ENCODE measurements around the gene MBP. TPM values are rescaled to one million over a fixed set of nuclear protein-coding genes. Genes with fewer than 3 reads are reported as not detected.
A peak's percentile ranks its signal among the peaks of the same experiment; 100 is the strongest.

Gene MBP
- total RNA-seq, 1 experiment from 2014 or later: 31.6 TPM

- H3K9me3 Mint-ChIP-seq (ENCODE audit: unreplicated experiment): no peaks in the 10 kb centered on the region
- peak overlapping the region; percentile 82 for H3K4me3 Mint-ChIP-seq (ENCODE audit: unreplicated experiment)
- H3K27me3 Mint-ChIP-seq (ENCODE audit: insufficient read depth, unreplicated experiment): no peaks in the 10 kb centered on the region
- peaks cover 23% of the 10 kb centered on the region for H3K4me1 Mint-ChIP-seq (ENCODE audit: insufficient read depth, unreplicated experiment)
- no peaks in the 10 kb centered on the region for H3K36me3 Mint-ChIP-seq (ENCODE audit: insufficient read depth, unreplicated experiment)
- POLR2A ChIA-PET: interaction anchor here (0.7 to 4.5 kb wide), 21 partner anchors 10 to 379 kb away, joined by 3 to 68 read pairs (median 5); no protein-coding TSS in a partner anchor
- peak; percentile 69 for DNase-seq (ENCODE audit: unreplicated experiment)
- TF ChIP-seq CTCF (IDR thresholded peaks at IDR 0.05; ENCODE audit: unreplicated experiment): no peak
- CTCF ChIA-PET: interaction anchor here (0.9 to 1.5 kb wide), 2 partner anchors 65 to 466 kb away, joined by 3 read pairs; no protein-coding TSS in a partner anchor
- no TSS peak for BruUV-seq (replicated peaks)
- intact Hi-C loops (cut with micrococcal nuclease): loop anchor here (5.0 kb wide), 1 partner anchor 130 kb away; no protein-coding TSS in a partner anchor
- H3K27ac Mint-ChIP-seq (ENCODE audit: low read depth, unreplicated experiment): peak overlapping the region; percentile 79
Measured at GRCh38 chr18:77131652-77132368, 773 bp downstream of the MBP start.

GRCh38 chr18:77131100-77131651 is 1.4 kb downstream of the MBP start:
- POLR2A ChIA-PET: interaction anchor here (0.7 to 4.5 kb wide), 14 partner anchors 10 to 378 kb away, joined by 3 to 68 read pairs (median 7); no protein-coding TSS in a partner anchor
- CTCF ChIA-PET: interaction anchor here (0.9 to 1.5 kb wide), 4 partner anchors 64 to 466 kb away, joined by 3 read pairs; no protein-coding TSS in a partner anchor
- no peaks in the 10 kb centered on the region for H3K9me3 Mint-ChIP-seq (ENCODE audit: unreplicated experiment)
- no TSS peak for BruUV-seq (replicated peaks)
- H3K27me3 Mint-ChIP-seq (ENCODE audit: insufficient read depth, unreplicated experiment): no peaks in the 10 kb centered on the region
- peak overlapping the region; percentile 82 for H3K4me3 Mint-ChIP-seq (ENCODE audit: unreplicated experiment)
- TF ChIP-seq CTCF (IDR thresholded peaks at IDR 0.05; ENCODE audit: unreplicated experiment): no peak
- no peaks in the 10 kb centered on the region for H3K36me3 Mint-ChIP-seq (ENCODE audit: insufficient read depth, unreplicated experiment)
- intact Hi-C loops (cut with micrococcal nuclease): loop anchor here (5.0 kb wide), 1 partner anchor 129 kb away; no protein-coding TSS in a partner anchor
- peak overlapping the region; percentile 79 for H3K27ac Mint-ChIP-seq (ENCODE audit: low read depth, unreplicated experiment)
- peak; percentile 49 for DNase-seq (ENCODE audit: unreplicated experiment)
- peaks cover 29% of the 10 kb centered on the region for H3K4me1 Mint-ChIP-seq (ENCODE audit: insufficient read depth, unreplicated experiment)

- intact Hi-C loops (cut with micrococcal nuclease): loop anchor here (5.0 kb wide), 1 partner anchor 128 kb away; no protein-coding TSS in a partner anchor
- peaks cover 35% of the 10 kb centered on the region for H3K4me1 Mint-ChIP-seq (ENCODE audit: insufficient read depth, unreplicated experiment)
- peak overlapping the region; percentile 82 for H3K4me3 Mint-ChIP-seq (ENCODE audit: unreplicated experiment)
- no peaks in the 10 kb centered on the region for H3K27me3 Mint-ChIP-seq (ENCODE audit: insufficient read depth, unreplicated experiment)
- H3K27ac Mint-ChIP-seq (ENCODE audit: low read depth, unreplicated experiment): peak overlapping the region; percentile 79
- POLR2A ChIA-PET: interaction anchor here (1.0 to 4.5 kb wide), 10 partner anchors 9 to 130 kb away, joined by 3 to 68 read pairs (median 8); no protein-coding TSS in a partner anchor
- H3K9me3 Mint-ChIP-seq (ENCODE audit: unreplicated experiment): no peaks in the 10 kb centered on the region
- CTCF ChIA-PET: interaction anchor here (0.6 to 2.1 kb wide), 8 partner anchors 9 to 467 kb away, joined by 3 to 8 read pairs (median 4); no protein-coding TSS in a partner anchor
- TF ChIP-seq CTCF (IDR thresholded peaks at IDR 0.05; ENCODE audit: unreplicated experiment): no peak
- DNase-seq (ENCODE audit: unreplicated experiment): no peak
- H3K36me3 Mint-ChIP-seq (ENCODE audit: insufficient read depth, unreplicated experiment): no peaks in the 10 kb centered on the region
- BruUV-seq (replicated peaks): TSS peak; percentile 22
Measured at GRCh38 chr18:77130229-77131099, 2.1 kb downstream of the MBP start.
